Stimulated activated CD8-positive, alpha-beta memory T cell treated with anti-CD3 and anti-CD28 coated beads, Interleukin-4, amount 100 ng/mL, for 24 hours (primary cell): Measurements from ENCODE around the gene DPF3.

Source experiments
- DNase-seq: peaks from one replicate; pipeline ENCODE4 v3.0.0-alpha.2; 2020; ENCODE audit warnings: low read depth

DPF3 gene

DNA sequence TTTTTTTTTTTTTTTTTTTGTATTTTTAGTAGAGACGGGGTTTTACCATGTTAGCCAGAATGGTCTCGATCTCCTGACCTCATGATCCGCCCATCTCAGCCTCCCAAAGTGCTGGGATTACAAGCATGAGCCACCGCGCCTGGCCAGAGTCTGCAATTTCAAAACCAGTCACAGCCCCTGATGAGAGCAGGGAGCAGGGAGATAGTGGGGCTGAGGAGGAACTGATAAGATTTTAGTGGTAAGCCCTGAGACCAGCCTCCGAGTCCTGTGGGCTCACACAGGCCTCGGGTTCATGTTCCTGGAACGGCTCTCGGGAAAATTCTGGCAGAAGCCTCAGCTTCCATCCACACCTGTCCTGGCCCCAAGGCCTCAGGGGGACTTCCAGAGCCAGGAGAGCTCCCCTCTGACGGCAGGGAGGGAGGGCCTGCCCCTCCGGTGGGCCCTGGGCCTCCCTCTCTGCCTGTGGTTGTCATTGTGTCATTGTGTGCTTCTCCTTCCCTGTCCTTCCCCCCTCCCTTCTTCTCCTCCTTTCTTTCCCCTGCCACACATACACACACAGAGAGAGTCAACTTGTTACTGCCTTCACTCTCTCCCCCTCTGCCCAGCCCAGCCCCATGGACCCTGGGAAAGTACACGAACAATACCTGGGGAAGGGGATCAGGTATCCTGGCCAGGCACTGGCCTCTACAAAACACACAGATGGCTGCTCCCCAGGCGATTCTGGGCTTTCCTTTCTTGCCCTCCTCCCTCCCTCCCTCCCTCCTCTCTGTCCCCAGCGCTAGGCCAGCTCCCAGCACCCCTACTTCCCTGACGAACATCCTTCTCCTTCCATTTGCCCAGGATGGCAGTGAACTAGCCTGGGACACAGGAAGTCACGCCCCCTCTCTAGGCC lies 294.1 kb downstream of the DPF3 start:
- no peak for DNase-seq

DNA sequence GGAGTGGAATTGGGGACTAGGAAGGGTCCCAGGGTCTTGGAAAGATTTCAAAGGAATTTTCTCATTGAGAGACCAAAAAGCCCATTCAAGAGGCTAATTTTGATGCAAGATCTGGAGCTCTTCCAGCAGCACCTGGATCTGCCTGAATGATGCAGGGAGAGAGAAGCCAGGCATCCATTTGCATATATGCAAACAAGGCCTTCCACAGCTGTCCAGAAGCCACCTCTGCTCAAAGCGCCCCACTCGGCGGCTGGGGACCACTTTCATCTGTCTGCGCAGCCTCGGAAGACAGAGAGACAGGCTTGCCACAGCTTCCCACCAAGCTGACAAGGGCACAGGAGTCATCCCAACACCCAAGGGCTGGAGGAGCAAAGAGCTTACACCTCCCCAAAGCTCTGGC lies 295.6 kb downstream of the DPF3 start:
- no peak for DNase-seq

DNA sequence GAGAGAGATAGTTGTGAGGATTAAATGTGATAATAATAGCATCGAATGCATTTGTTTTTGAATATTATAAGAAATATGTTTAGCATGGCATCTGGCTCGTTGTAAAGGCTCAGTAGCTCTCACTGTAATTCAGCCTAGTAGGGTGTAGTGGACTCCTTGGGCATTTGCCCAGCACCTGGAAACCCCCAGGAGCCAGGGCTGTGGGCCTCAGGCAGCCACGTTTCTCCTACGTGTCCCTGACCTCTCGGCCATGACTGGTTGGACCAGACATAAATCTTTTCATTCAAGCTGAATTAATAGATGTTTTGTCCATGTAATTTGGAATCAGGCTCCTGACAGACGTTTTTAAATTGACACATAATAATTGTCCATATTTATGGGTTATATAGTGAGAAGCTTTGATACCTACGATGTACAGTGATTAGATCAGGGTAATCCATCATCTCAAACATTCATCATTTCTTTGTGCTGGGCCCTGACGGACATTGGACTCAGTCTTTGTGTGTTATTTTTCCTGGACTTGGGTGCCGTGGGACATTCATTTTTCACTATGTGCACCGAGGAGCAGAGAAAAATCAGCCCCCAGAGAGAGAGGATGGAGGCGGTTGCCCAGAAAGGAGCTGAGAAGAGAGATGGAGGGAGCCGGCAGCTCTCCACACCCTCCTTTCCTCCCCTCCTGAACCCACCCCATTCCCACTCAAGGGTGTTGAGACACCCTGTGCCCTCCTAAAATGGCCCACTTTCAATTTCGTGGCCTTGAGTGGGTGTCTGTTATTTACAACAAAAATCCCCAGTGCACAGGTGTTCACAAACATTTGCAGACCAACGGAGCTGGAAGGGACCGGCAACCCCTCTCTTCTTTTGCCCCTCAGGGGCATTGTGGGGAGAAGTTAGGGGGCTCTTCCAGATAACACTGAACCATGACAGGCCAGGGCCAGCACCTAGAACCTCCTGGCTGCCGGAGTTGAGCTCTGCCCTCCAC lies 296.4 kb downstream of the DPF3 start:
- DNase-seq, result no peak

GRCh38 chr14:72595152-72595862 lies 298.6 kb downstream of the DPF3 start:
- DNase-seq, result no peak

- DNase-seq, result peak; percentile 19
These were observed 299.6 kb downstream of the DPF3 start for GRCh38 chr14:72594099-72594901.

GRCh38 chr14:72591391-72591790 lies 302.5 kb downstream of the DPF3 start:
- no peak for DNase-seq

GRCh38 chr14:72590577-72590976 lies 303.3 kb downstream of the DPF3 start:
- no peak for DNase-seq

- no peak for DNase-seq
These were observed 304.2 kb downstream of the DPF3 start for GRCh38 chr14:72589652-72590051.

- DNase-seq, result no peak
These were observed 305.4 kb downstream of the DPF3 start for GRCh38 chr14:72588521-72588920.

GRCh38 chr14:72583316-72584272 lies 310.3 kb downstream of the DPF3 start:
- DNase-seq, result no peak

GRCh38 chr14:72582582-72582981 lies 311.3 kb downstream of the DPF3 start:
- DNase-seq, result no peak

GRCh38 chr14:72578514-72578913 lies 315.4 kb downstream of the DPF3 start:
- no peak for DNase-seq

GRCh38 chr14:72577521-72577920 lies 316.4 kb downstream of the DPF3 start:
- no peak for DNase-seq

- no peak for DNase-seq
These were observed 317.6 kb downstream of the DPF3 start for GRCh38 chr14:72576258-72576657.

DNA sequence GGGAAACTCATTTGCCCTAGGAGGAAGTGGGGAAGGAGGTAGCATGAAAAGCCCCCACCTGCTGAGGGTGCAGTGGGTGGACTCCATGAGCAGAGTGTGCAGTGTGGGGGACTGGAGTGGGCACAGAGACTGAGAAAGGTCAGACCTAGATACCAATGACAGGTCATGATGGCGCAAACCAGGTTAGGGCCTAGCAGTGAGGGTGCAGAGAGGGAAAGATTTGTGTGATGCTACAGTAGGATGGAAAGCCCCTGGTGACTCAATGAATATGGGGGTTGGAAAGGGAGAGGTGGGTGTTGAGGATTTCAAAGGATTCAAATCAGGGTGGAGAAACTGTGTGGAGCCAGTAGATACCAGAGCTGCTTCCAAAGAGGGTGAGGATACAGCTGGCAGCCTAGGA lies 319.2 kb downstream of the DPF3 start:
- no peak for DNase-seq

DNA sequence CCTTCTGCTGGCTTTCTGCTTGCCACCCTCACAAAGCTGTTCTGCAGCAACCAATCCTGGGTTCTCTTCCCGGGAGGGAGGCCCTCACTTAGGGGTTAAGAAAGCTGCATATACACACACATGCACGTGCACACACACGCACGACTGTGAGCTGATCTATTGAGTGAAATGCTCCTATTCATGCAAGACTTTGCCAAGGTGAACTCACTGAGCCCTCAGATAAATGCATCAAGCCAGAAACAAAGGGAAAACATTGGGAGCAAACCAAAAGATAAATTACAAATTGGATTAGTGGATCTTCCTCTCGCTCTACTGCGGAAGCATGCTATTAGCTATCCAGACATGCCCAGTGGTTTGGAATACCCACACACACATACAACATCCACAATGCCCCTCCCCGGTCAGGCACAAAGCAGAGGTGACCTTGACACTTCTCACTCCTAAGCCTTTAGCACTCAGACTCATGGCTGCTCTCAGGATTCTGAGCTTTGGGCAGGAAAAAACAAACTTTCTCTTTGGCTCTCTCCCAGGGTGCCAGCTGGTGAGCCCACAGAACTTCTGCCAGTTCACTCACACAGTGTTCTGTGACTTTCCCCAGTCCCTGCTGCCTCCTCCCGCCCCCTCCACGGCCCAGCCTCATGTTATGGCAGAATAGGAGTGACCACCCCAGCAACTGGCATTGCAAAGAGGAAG lies 320.0 kb downstream of the DPF3 start:
- no peak for DNase-seq
